Measurements from ENCODE around the gene ATAD5. TPM values are rescaled to one million over a fixed set of nuclear protein-coding genes. Genes with fewer than 3 reads are reported as not detected.
A peak's percentile ranks its signal among the peaks of the same experiment; 100 is the strongest.

ATAD5 gene
- total RNA-seq (ENCODE audit: low replicate concordance), result 2.1 and 10.4 TPM in 2 replicates

DNA sequence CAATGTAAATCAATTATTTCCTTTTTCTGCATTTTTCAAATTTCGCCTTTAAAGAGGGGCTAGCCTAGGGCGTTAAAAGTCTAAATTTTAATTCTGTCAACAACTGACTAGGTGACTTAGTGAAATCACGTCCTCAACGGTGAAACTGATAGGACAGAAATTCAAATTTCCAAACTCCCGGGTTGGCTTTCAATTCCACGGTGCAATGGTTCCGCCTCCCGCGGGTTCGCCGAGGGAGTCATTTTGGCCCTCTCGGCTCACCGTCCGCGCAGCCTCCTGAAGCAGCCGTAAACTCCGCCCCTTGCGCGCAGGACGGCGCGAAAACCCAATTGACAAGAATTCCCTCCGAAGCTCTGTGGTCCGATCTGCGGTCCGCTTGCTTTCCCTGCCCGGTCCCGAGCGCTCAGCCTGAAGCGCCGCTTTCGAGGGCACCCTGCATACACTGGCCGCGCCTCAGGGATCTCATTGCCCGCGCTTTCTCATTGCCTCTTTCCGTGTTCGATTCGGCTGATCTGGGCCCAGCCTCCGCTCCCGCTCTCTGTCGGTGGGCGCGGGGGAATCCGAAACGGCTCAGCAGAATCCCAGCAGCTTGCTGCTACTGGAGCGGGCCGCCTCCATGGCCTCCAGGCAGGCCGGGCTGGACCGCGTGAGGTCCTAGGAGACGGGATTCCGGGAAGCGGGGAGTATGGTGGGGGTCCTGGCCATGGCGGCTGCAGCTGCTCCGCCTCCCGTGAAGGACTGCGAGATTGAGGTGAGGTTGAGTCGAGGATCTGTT, at the start of gene ATAD5:
Gene ATAD5 (plus strand): TSS at position 304 of the 775 bp plus-strand sequence. CDS start 382 bp downstream, at position 686.
- H3K4me3 ChIP-seq (ENCODE audit: low read depth, low read length), result peak within 1 kb of the TSS; percentile 97
- TF ChIP-seq, protein P1, sequence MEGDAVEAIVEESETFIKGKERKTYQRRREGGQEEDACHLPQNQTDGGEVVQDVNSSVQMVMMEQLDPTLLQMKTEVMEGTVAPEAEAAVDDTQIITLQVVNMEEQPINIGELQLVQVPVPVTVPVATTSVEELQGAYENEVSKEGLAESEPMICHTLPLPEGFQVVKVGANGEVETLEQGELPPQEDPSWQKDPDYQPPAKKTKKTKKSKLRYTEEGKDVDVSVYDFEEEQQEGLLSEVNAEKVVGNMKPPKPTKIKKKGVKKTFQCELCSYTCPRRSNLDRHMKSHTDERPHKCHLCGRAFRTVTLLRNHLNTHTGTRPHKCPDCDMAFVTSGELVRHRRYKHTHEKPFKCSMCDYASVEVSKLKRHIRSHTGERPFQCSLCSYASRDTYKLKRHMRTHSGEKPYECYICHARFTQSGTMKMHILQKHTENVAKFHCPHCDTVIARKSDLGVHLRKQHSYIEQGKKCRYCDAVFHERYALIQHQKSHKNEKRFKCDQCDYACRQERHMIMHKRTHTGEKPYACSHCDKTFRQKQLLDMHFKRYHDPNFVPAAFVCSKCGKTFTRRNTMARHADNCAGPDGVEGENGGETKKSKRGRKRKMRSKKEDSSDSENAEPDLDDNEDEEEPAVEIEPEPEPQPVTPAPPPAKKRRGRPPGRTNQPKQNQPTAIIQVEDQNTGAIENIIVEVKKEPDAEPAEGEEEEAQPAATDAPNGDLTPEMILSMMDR (IDR thresholded peaks at IDR 0.05; ENCODE audit: insufficient read depth, low read length), result no peak
- DNase-seq (ENCODE audit: low read depth), result peak; percentile 92

GRCh38 chr17:30782206-30782605, 49.6 kb upstream of the ATAD5 start:
- TF ChIP-seq, protein P1 (IDR thresholded peaks at IDR 0.05; ENCODE audit: insufficient read depth, low read length), result no peak
- no peak for DNase-seq (ENCODE audit: low read depth)

DNA sequence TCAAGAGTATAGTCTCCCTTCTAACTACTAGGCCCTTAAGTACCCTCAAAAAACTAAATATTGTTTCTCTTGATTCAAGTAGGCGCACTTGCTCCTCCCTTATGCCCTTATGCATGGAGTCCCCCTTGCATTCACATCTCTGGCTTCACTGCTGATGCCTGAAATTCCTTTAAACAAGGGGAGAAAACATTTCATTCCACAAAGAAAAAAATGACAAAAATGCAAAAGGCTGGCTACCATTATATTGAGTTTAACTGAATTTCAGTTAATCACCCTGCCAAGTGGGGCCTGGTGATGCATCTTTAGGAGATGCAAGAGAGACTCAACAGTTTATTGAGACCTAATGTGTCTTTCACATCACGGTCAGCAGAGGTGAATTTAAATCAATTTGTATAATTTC, 42.8 kb upstream of the ATAD5 start:
- H3K4me3 ChIP-seq (ENCODE audit: low read depth, low read length), result no peak overlapping the region
- TF ChIP-seq, protein P1 (IDR thresholded peaks at IDR 0.05; ENCODE audit: insufficient read depth, low read length), result no peak
- DNase-seq (ENCODE audit: low read depth), result peak; percentile 30

More at GRCh38 chr17:30782206-30782605, 49.6 kb upstream of the ATAD5 start:
- no peak overlapping the region for H3K4me3 ChIP-seq (ENCODE audit: low read depth, low read length)

- H3K4me3 ChIP-seq (ENCODE audit: low read depth, low read length), result no peak overlapping the region
- TF ChIP-seq, protein P1 (IDR thresholded peaks at IDR 0.05; ENCODE audit: insufficient read depth, low read length), result no peak
- DNase-seq (ENCODE audit: low read depth), result no peak
Measured at GRCh38 chr17:30790279-30790678, 41.5 kb upstream of the ATAD5 start.

- TF ChIP-seq, protein P1 (IDR thresholded peaks at IDR 0.05; ENCODE audit: insufficient read depth, low read length), result no peak
- no peak overlapping the region for H3K4me3 ChIP-seq (ENCODE audit: low read depth, low read length)
- no peak for DNase-seq (ENCODE audit: low read depth)
Measured at GRCh38 chr17:30793282-30793977, 38.3 kb upstream of the ATAD5 start.

GRCh38 chr17:30794372-30794771, 37.4 kb upstream of the ATAD5 start:
- TF ChIP-seq, protein P1 (IDR thresholded peaks at IDR 0.05; ENCODE audit: insufficient read depth, low read length), result no peak
- H3K4me3 ChIP-seq (ENCODE audit: low read depth, low read length), result no peak overlapping the region
- DNase-seq (ENCODE audit: low read depth), result no peak

All from fibroblast of the aortic adventitia (primary cell).